H9 (cell line): Measurements from ENCODE around the gene C16orf89. TPM values are rescaled to one million over a fixed set of nuclear protein-coding genes. Genes with fewer than 3 reads are reported as not detected.

Experiments used
- DNase-seq: peaks from one replicate; pipeline ENCODE4 v3.0.0-alpha.2; 2017
- H2AFZ ChIP-seq: one replicate; pipeline ENCODE4 v1.6.1; 2013; ENCODE audit warnings: mild to moderate bottlenecking, low read length, control low read depth, moderate library complexity
- H2AK5ac ChIP-seq: 2 replicates; pipeline ENCODE4 v1.6.1; 2013; ENCODE audit warnings: low read length, control low read depth, mixed read lengths; ENCODE audit not compliant: insufficient read length
- H2BK120ac ChIP-seq: one replicate; pipeline ENCODE4 v1.6.1; 2013; ENCODE audit warnings: low read depth, mild to moderate bottlenecking, low read length, control low read depth, inconsistent platforms; ENCODE audit not compliant: poor library complexity, severe bottlenecking
- H2BK12ac ChIP-seq: 2 replicates; pipeline ENCODE4 v1.6.1; 2013; ENCODE audit warnings: low read length, control low read depth, mixed read lengths, low read depth; ENCODE audit not compliant: insufficient read length
- H2BK15ac ChIP-seq: 2 replicates; pipeline ENCODE4 v1.6.1; 2013; ENCODE audit warnings: low read depth, low read length, control low read depth
- H2BK20ac ChIP-seq: one replicate; pipeline ENCODE4 v1.6.1; 2013; ENCODE audit warnings: low read depth, mild to moderate bottlenecking, low read length, control low read depth, inconsistent platforms; ENCODE audit not compliant: poor library complexity, severe bottlenecking
- H2BK5ac ChIP-seq: 2 replicates; pipeline ENCODE4 v1.6.1; 2013; ENCODE audit warnings: low read length, control low read depth, mixed read lengths; ENCODE audit not compliant: insufficient read length
- H3K14ac ChIP-seq: 2 replicates; pipeline ENCODE4 v1.6.1; 2013; ENCODE audit warnings: low read length, control low read depth; ENCODE audit not compliant: insufficient read depth
- H3K18ac ChIP-seq: 2 replicates; pipeline ENCODE4 v1.6.1; 2013; ENCODE audit warnings: low read depth, mild to moderate bottlenecking, mixed read lengths, low read length, control low read depth; ENCODE audit not compliant: insufficient read length
- H3K23ac ChIP-seq: 2 replicates; pipeline ENCODE4 v1.6.1; 2013; ENCODE audit warnings: low read length, control low read depth, mixed read lengths, low read depth; ENCODE audit not compliant: insufficient read length
- H3K23me2 ChIP-seq: 2 replicates; pipeline ENCODE4 v1.6.1; 2013; ENCODE audit warnings: low read depth, mild to moderate bottlenecking, mixed read lengths, low read length, control low read depth; ENCODE audit not compliant: insufficient read length, poor library complexity, severe bottlenecking
- H3K27ac ChIP-seq: 2 replicates; pipeline ENCODE4 v1.5.1; 2013; ENCODE audit warnings: low read length, control low read depth, mixed read lengths, low read depth; ENCODE audit not compliant: insufficient read length
- H3K27me3 ChIP-seq: 2 replicates; pipeline ENCODE4 v1.6.1; 2013; ENCODE audit warnings: low read length, control low read depth, inconsistent platforms; ENCODE audit not compliant: insufficient read depth
- H3K4ac ChIP-seq: 2 replicates; pipeline ENCODE4 v1.6.1; 2013; ENCODE audit warnings: low read depth, mild to moderate bottlenecking, control low read depth, inconsistent platforms, low read length, moderate library complexity
- H3K4me1 ChIP-seq: 2 replicates; pipeline ENCODE4 v1.6.1; 2013; ENCODE audit warnings: low read length, control low read depth, inconsistent platforms; ENCODE audit not compliant: insufficient read depth
- H3K4me2 ChIP-seq: 2 replicates; pipeline ENCODE4 v1.6.1; 2013; ENCODE audit warnings: low read length, control low read depth, mixed read lengths; ENCODE audit not compliant: insufficient read length, insufficient read depth
- H3K56ac ChIP-seq: 2 replicates; pipeline ENCODE4 v1.6.1; 2013; ENCODE audit warnings: low read depth, mild to moderate bottlenecking, mixed read lengths, low read length, control low read depth; ENCODE audit not compliant: insufficient read length
- H3K79me1 ChIP-seq: 2 replicates; pipeline ENCODE4 v1.6.1; 2013; ENCODE audit warnings: low read depth, mild to moderate bottlenecking, moderate library complexity, low read length, control low read depth, inconsistent platforms; ENCODE audit not compliant: insufficient read depth, poor library complexity, severe bottlenecking
- H3K79me2 ChIP-seq: 2 replicates; pipeline ENCODE4 v1.6.1; 2013; ENCODE audit warnings: low read length, control low read depth, inconsistent platforms; ENCODE audit not compliant: insufficient read depth
- H3K9ac ChIP-seq: 2 replicates; pipeline ENCODE4 v1.6.1; 2013; ENCODE audit warnings: low read length, control low read depth, mixed read lengths; ENCODE audit not compliant: insufficient read length; ENCODE audit errors: extremely low read depth
- H3K9me3 ChIP-seq: one replicate; pipeline ENCODE4 v1.6.1; 2013; ENCODE audit warnings: low read depth, low read length, inconsistent platforms; ENCODE audit not compliant: control insufficient read depth
- H3T11ph ChIP-seq: one replicate; pipeline ENCODE4 v1.6.1; 2013; ENCODE audit warnings: mild to moderate bottlenecking, low read length, control low read depth, inconsistent platforms
- H4K20me1 ChIP-seq: one replicate; pipeline ENCODE4 v1.6.1; 2013; ENCODE audit not compliant: control insufficient read depth, insufficient read length, insufficient read depth
- H4K5ac ChIP-seq: 2 replicates; pipeline ENCODE4 v1.6.1; 2013; ENCODE audit warnings: low read depth, mild to moderate bottlenecking, mixed read lengths, low read length, control low read depth; ENCODE audit not compliant: insufficient read length
- H4K8ac ChIP-seq: replicated peaks from 2 replicates; pipeline ENCODE4 v1.6.1; 2013; ENCODE audit warnings: low read length, control low read depth, mixed read lengths, low read depth; ENCODE audit not compliant: insufficient read length
- H4K91ac ChIP-seq: 2 replicates; pipeline ENCODE4 v1.6.1; 2013; ENCODE audit warnings: low read depth, mild to moderate bottlenecking, moderate library complexity, mixed read lengths, low read length, control low read depth; ENCODE audit not compliant: insufficient read length
- H3K27ac Mint-ChIP-seq, 3 experiments: 2 replicates in 2 of 3; 3 replicates in 1 of 3; pipeline ENCODE4 v1.8.0; 2020 to 2021; ENCODE audit warnings: mixed read lengths in 3 of 3, mild to moderate bottlenecking in 1 of 3, moderate library complexity in 1 of 3
- H3K27me3 Mint-ChIP-seq: 2 replicates; pipeline ENCODE4 v1.8.0; 2021; ENCODE audit warnings: low read depth, mild to moderate bottlenecking, moderate library complexity, mixed read lengths
- H3K36me3 Mint-ChIP-seq, 3 experiments: 2 replicates in 2 of 3; 3 replicates in 1 of 3; pipeline ENCODE4 v1.8.0; 2020 to 2021; ENCODE audit warnings: low read depth in 3 of 3, mixed read lengths in 3 of 3; ENCODE audit not compliant: insufficient read depth in 1 of 3
- H3K4me1 Mint-ChIP-seq, 2 experiments: 2 replicates each; pipeline ENCODE4 v1.8.0; 2020; ENCODE audit warnings: mixed read lengths in 2 of 2
- H3K4me3 Mint-ChIP-seq, 2 experiments: 2 replicates in 1 of 2; 3 replicates in 1 of 2; pipeline ENCODE4 v1.8.0; 2020 to 2021; ENCODE audit warnings: mild to moderate bottlenecking in 2 of 2, mixed read lengths in 2 of 2, moderate library complexity in 1 of 2
- H3K9me3 Mint-ChIP-seq, 2 experiments: 2 replicates in 1 of 2; 3 replicates in 1 of 2; pipeline ENCODE4 v1.8.0; 2020; ENCODE audit warnings: mild to moderate bottlenecking in 2 of 2, mixed read lengths in 2 of 2, moderate library complexity in 1 of 2
- CTCF ChIP-seq: fragments of 200-600 bp; sonication (generic); conservative IDR thresholded peaks from 3 replicates; pipeline ENCODE4 v1.8.0; 2021; ENCODE audit warnings: antibody characterized with exemption, mild to moderate bottlenecking
- WGBS: extraction: QIAGEN DNeasy Blood & Tissue Kit; methylation state at CpG from one replicate; pipeline ENCODE4 v1.1.7; 2013; ENCODE audit warnings: missing lambda C conversion rate, low lambda C conversion rate, mixed read lengths; ENCODE audit not compliant: insufficient read length; ENCODE audit errors: extremely low coverage; 5-methylcytosine and 5-hydroxymethylcytosine counted together
- total RNA-seq: library from RNA; stranded (reverse); gene quantifications from 2 replicates; pipeline ENCODE4 v1.2.1, GENCODE V29; 2021

C16orf89 gene
- total RNA-seq, 1 experiment from 2014 or later: 2.5 TPM

- DNase-seq: no peak
- H2AFZ ChIP-seq: no peak overlapping the region
- H3K4me3 Mint-ChIP-seq: peak overlapping the region in 1 of 2 experiments; percentile 50; a peak in 2 of 5 replicates
Measured at GRCh38 chr16:5070431-5071186, 4.9 kb upstream of the C16orf89 start.

More at GRCh38 chr16:5070431-5071186, 4.9 kb upstream of the C16orf89 start:
- H2BK20ac ChIP-seq: no peak overlapping the region
- no peak overlapping the region for H4K5ac ChIP-seq
- peaks cover 17 to 18% of the 10 kb centered on the region in 2 experiments for H3K4me1 Mint-ChIP-seq
- no peak for TF ChIP-seq CTCF
- H3K56ac ChIP-seq: no peak overlapping the region
- H3K23ac ChIP-seq: no peak overlapping the region
- H3T11ph ChIP-seq: no peak overlapping the region
- no peak overlapping the region for H4K91ac ChIP-seq
- no peak overlapping the region for H3K27ac ChIP-seq
- no peak overlapping the region for H3K27ac Mint-ChIP-seq
- H3K27me3 Mint-ChIP-seq: no peaks in the 10 kb centered on the region; the same call in 1 of the 2 replicates
- no peak overlapping the region for H2AK5ac ChIP-seq
- H3K9me3 Mint-ChIP-seq: no peaks in the 10 kb centered on the region; a peak in 2 of 5 replicates
- no peak overlapping the region for H2BK120ac ChIP-seq
- no peaks in the 10 kb centered on the region for H4K20me1 ChIP-seq
- H2BK15ac ChIP-seq: no peak overlapping the region
- H4K8ac ChIP-seq: no peak overlapping the region
- no peaks in the 10 kb centered on the region for H3K27me3 ChIP-seq
- no peak overlapping the region for H3K18ac ChIP-seq
- H3K79me2 ChIP-seq: peaks cover 5% of the 10 kb centered on the region; the same call in 1 of the 2 replicates
- H3K79me1 ChIP-seq: peaks cover 4% of the 10 kb centered on the region
- H3K9ac ChIP-seq: no peak overlapping the region
- H3K4ac ChIP-seq: no peak overlapping the region
- H3K23me2 ChIP-seq: peaks cover 7% of the 10 kb centered on the region
- H2BK5ac ChIP-seq: no peak overlapping the region
- WGBS: no CpG with 5 or more reads among the region's 15 CpGs
- H3K36me3 Mint-ChIP-seq: peaks cover 6 to 15% (median 13%) of the 10 kb centered on the region in 3 experiments; a peak in 6 of 7 replicates
- H2BK12ac ChIP-seq: no peak overlapping the region
- H3K4me1 ChIP-seq: no peaks in the 10 kb centered on the region
- H3K4me2 ChIP-seq: no peak overlapping the region
- no peaks in the 10 kb centered on the region for H3K9me3 ChIP-seq
- H3K14ac ChIP-seq: no peak overlapping the region
